DMS114 treated with DMSO at 0.1 percent for 48 hours (cell line): ENCODE data around the gene OR6B1.

Source experiments
- DNase-seq: peaks from one replicate; lab custom pipeline; 2025; ENCODE audit not compliant: unreplicated experiment; lab: John Stamatoyannopoulos, UW

Gene OR6B1

GRCh38 chr7:144000020-144000419 is at the start of gene OR6B1:
OR6B1 (plus strand) TSS chr7:144000320; CDS start chr7:144003997, 3,677 bp downstream.
- no peak for DNase-seq

GRCh38 chr7:143953421-143953820 is 46.7 kb upstream of the OR6B1 start:
- DNase-seq, result no peak

- no peak for DNase-seq
Measured at GRCh38 chr7:143954135-143954534, 46.0 kb upstream of the OR6B1 start.

GRCh38 chr7:143954544-143954943 is 45.6 kb upstream of the OR6B1 start, which contains the start of gene OR2F1:
OR2F1 (plus strand) TSS chr7:143954844; CDS start chr7:143959971, 5,127 bp downstream.
- no peak for DNase-seq

GRCh38 chr7:143958781-143959180 is 41.3 kb upstream of the OR6B1 start:
- no peak for DNase-seq

GRCh38 chr7:143960813-143961610 is 39.1 kb upstream of the OR6B1 start:
- DNase-seq, result no peak

GRCh38 chr7:143965280-143965679 is 34.8 kb upstream of the OR6B1 start:
- DNase-seq, result no peak

- DNase-seq, result no peak
Measured at GRCh38 chr7:143967398-143967797, 32.7 kb upstream of the OR6B1 start.

GRCh38 chr7:143973870-143974416 is 26.2 kb upstream of the OR6B1 start:
- no peak for DNase-seq

- DNase-seq, result no peak
Measured at GRCh38 chr7:143974459-143974858, 25.7 kb upstream of the OR6B1 start.

GRCh38 chr7:143975617-143976016 is 24.5 kb upstream of the OR6B1 start:
- no peak for DNase-seq

GRCh38 chr7:143978585-143978984 is 21.5 kb upstream of the OR6B1 start:
- no peak for DNase-seq

GRCh38 chr7:143979359-143979758 is 20.8 kb upstream of the OR6B1 start:
- DNase-seq, result no peak

GRCh38 chr7:143979998-143980397 is 20.1 kb upstream of the OR6B1 start:
- no peak for DNase-seq

- no peak for DNase-seq
Measured at GRCh38 chr7:143980746-143981510, 19.2 kb upstream of the OR6B1 start.

GRCh38 chr7:143983960-143984359 is 16.2 kb upstream of the OR6B1 start:
- DNase-seq, result no peak

- no peak for DNase-seq
Measured at GRCh38 chr7:143987513-143987912, 12.6 kb upstream of the OR6B1 start.

- DNase-seq, result no peak
Measured at GRCh38 chr7:143988976-143989745, 11.0 kb upstream of the OR6B1 start.

GRCh38 chr7:143992670-143993069 is 7.5 kb upstream of the OR6B1 start:
- no peak for DNase-seq

GRCh38 chr7:143993924-143994323 is 6.2 kb upstream of the OR6B1 start:
- DNase-seq, result no peak

- DNase-seq, result no peak
Measured at GRCh38 chr7:144001543-144001942, 1.4 kb downstream of the OR6B1 start.
